Suprapubic skin (tissue), 4 donors: ENCODE results near the gene NPLOC4. TPM values are rescaled to one million over a fixed set of nuclear protein-coding genes. Genes with fewer than 3 reads are reported as not detected.

ENCODE experiments used
- DNase-seq, 2 donors: peaks; one replicate each; pipeline ENCODE4 v3.0.0-alpha.2; 2019; ENCODE audit warnings: low spot score in 2 of 2
- H3K27ac ChIP-seq: fragments of 200-600 bp; sonication (generic); one replicate; pipeline ENCODE4 v1.5.1; 2019
- H3K27me3 ChIP-seq: fragments of 200-600 bp; sonication (generic); one replicate; pipeline ENCODE4 v1.5.1; 2019
- H3K36me3 ChIP-seq: fragments of 200-600 bp; sonication (generic); one replicate; pipeline ENCODE4 v1.5.1; 2019
- H3K4me1 ChIP-seq: fragments of 200-600 bp; sonication (generic); one replicate; pipeline ENCODE4 v1.5.1; 2019
- H3K4me3 ChIP-seq: fragments of 200-600 bp; sonication (generic); one replicate; pipeline ENCODE4 v1.5.1; 2019; ENCODE audit warnings: mild to moderate bottlenecking
- H3K9me3 ChIP-seq: fragments of 200-600 bp; sonication (generic); one replicate; pipeline ENCODE4 v1.5.1; 2019
- EP300 ChIP-seq: sonication (generic); formaldehyde crosslinking; IDR thresholded peaks from one replicate; pipeline ENCODE4 v1.6.1; 2017; ENCODE audit warnings: antibody characterized with exemption
- POLR2A ChIP-seq, 2 donors: fragments of 450-650 bp; IDR thresholded peaks; one replicate each; pipeline ENCODE4 v1.6.1; 2017; ENCODE audit warnings: antibody characterized with exemption in 2 of 2, mild to moderate bottlenecking in 2 of 2, moderate library complexity in 2 of 2
- POLR2AphosphoS5 ChIP-seq, 3 donors: sonication (generic); formaldehyde crosslinking; IDR thresholded peaks; one replicate each; pipeline ENCODE4 v1.6.1; 2017; ENCODE audit warnings: antibody characterized with exemption in 3 of 3
- WGBS: methylation state at CpG from one replicate; pipeline ENCODE4 v1.1.5; 2018; 5-methylcytosine and 5-hydroxymethylcytosine counted together
- total RNA-seq, 4 donors: library from RNA; depleted of rRNA; stranded (reverse); fragments of >200 nt; gene quantifications; one replicate each; pipeline ENCODE4 v1.1.0, GENCODE V29; 2016
- TF ChIP-seq, protein P1 (sequence below), 2 donors: fragments of 200-600 bp in 1 of 2; fragments of 450-650 bp in 1 of 2; sonication (generic) in 1 of 2; IDR thresholded peaks; one replicate each; pipeline ENCODE4 v1.5.1; 2016 to 2019; ENCODE audit warnings: antibody characterized with exemption in 2 of 2, mild to moderate bottlenecking in 1 of 2, moderate library complexity in 1 of 2

The NPLOC4 gene
- total RNA-seq, 4 donors from 2014 or later = 77.1 to 115 (median 91.7) TPM

DNA sequence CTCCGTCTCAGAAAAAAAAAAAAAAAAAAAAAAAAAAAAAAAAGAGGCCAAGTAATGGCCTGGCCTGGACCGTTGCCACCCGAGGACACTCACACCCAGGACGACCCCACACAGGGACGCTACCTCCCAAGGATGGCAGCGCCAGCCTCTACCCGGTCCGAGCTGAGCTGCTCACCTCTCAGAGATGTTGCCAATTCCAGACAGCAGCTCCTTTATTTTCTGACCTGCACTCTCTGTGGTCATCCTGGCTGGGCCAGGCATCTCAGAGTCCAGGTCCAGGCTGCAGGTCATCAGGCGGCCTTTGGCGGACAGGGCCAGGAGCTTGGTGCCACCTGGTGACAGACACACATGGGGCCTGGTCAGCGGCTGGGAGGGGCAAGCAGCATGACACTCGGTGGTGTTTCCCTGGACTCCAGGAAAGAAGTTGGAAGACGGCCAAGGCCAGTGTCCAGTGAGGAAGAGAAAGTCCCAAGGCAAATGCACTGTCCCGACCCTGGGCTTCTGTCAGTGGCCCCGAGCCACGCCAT lies 87.8 kb downstream of the NPLOC4 start:
- WGBS = 86% methylated on average over 16 of the region's 16 CpGs
- Histone ChIP-seq H3K27ac (no peak overlapping the region), H3K9me3 (no peaks in the 10 kb centered on the region), H3K4me3 (no peak overlapping the region), H3K36me3 (peaks cover 58% of the 10 kb centered on the region), H3K4me1 (peaks cover 26% of the 10 kb centered on the region), H3K27me3 (no peaks in the 10 kb centered on the region)
- TF ChIP-seq, protein P1, sequence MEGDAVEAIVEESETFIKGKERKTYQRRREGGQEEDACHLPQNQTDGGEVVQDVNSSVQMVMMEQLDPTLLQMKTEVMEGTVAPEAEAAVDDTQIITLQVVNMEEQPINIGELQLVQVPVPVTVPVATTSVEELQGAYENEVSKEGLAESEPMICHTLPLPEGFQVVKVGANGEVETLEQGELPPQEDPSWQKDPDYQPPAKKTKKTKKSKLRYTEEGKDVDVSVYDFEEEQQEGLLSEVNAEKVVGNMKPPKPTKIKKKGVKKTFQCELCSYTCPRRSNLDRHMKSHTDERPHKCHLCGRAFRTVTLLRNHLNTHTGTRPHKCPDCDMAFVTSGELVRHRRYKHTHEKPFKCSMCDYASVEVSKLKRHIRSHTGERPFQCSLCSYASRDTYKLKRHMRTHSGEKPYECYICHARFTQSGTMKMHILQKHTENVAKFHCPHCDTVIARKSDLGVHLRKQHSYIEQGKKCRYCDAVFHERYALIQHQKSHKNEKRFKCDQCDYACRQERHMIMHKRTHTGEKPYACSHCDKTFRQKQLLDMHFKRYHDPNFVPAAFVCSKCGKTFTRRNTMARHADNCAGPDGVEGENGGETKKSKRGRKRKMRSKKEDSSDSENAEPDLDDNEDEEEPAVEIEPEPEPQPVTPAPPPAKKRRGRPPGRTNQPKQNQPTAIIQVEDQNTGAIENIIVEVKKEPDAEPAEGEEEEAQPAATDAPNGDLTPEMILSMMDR (IDR thresholded peaks at IDR 0.05) = no peak
- TF ChIP-seq POLR2AphosphoS5 (IDR thresholded peaks at IDR 0.05) = no peak
- TF ChIP-seq POLR2A (IDR thresholded peaks at IDR 0.05) = no peak
- TF ChIP-seq EP300 = no peak
- DNase-seq = no peak

DNA sequence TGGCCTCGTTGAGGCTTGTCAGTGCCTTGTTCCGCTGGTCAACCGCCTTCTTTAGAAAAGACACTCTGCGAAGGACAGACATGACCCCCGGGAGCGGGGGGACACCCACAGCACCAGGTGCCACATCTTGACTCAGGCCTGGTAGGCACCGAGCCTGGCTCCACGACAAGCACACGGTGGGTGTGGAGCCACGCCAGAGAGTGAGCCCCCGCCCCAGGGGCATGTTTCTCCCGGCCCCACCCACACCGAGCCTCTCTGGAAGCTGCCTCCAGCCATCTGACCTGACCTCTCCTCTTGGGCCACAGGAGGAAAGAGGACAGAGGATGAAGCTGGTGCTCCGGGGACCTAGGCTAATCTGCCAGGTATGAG lies 89.3 kb downstream of the NPLOC4 start:
- H3K36me3 ChIP-seq = peaks cover 73% of the 10 kb centered on the region
- H3K4me3 ChIP-seq = no peak overlapping the region
- no peak overlapping the region for H3K27ac ChIP-seq
- WGBS = 70% methylated on average over 4 of the region's 14 CpGs
- TF ChIP-seq, protein P1 (IDR thresholded peaks at IDR 0.05) = no peak
- TF ChIP-seq POLR2AphosphoS5 (IDR thresholded peaks at IDR 0.05) = no peak
- no peak for TF ChIP-seq EP300
- no peak for TF ChIP-seq POLR2A (IDR thresholded peaks at IDR 0.05)
- DNase-seq = no peak
- no peaks in the 10 kb centered on the region for H3K9me3 ChIP-seq
- peaks cover 12% of the 10 kb centered on the region for H3K4me1 ChIP-seq
- H3K27me3 ChIP-seq = no peaks in the 10 kb centered on the region

DNA sequence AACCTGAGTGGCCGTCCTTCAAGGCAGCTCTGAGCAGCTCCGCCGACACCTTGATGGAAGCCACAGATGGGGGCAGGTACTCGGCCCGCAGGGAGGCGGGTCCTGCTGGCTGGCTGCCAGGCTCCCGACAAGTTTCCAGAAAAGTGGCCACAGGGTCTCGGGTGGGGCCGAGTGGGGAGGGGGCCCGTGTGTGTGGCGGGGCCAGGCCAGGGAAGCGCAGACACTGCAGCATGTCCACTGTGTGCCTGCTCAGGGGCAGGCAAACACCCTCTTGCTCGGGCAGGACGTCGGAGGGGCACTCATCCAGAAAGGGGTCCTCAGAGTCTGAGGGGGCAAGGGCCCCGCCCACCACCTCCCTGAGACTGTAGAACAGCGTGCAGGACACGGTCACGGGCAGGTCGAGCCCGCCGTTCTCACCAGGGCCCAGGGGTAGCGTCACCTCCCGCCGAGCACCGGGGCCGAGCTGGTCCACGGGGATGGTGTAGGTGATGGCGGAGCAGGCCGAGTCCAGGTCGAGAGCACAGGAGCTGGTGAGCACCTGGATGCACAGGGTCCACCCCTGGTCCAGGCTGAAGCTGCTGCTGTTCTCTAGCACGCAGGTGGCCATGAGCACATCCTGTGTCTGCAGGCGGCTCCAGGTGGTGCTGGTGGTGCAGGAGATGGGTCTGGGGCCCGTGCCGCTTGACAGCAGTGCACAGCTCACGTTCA lies 89.9 kb downstream of the NPLOC4 start:
- Histone ChIP-seq H3K4me1 (peaks cover 12% of the 10 kb centered on the region), H3K4me3 (no peak overlapping the region), H3K27me3 (no peaks in the 10 kb centered on the region), H3K9me3 (no peaks in the 10 kb centered on the region), H3K36me3 (peaks cover 76% of the 10 kb centered on the region), H3K27ac (no peak overlapping the region)
- no peak for DNase-seq
- 84% methylated on average over 21 of the region's 36 CpGs for WGBS
- TF ChIP-seq, protein P1 (IDR thresholded peaks at IDR 0.05) = no peak
- TF ChIP-seq POLR2A (IDR thresholded peaks at IDR 0.05) (no peak), EP300 (no peak), POLR2AphosphoS5 (IDR thresholded peaks at IDR 0.05) (no peak)

DNA sequence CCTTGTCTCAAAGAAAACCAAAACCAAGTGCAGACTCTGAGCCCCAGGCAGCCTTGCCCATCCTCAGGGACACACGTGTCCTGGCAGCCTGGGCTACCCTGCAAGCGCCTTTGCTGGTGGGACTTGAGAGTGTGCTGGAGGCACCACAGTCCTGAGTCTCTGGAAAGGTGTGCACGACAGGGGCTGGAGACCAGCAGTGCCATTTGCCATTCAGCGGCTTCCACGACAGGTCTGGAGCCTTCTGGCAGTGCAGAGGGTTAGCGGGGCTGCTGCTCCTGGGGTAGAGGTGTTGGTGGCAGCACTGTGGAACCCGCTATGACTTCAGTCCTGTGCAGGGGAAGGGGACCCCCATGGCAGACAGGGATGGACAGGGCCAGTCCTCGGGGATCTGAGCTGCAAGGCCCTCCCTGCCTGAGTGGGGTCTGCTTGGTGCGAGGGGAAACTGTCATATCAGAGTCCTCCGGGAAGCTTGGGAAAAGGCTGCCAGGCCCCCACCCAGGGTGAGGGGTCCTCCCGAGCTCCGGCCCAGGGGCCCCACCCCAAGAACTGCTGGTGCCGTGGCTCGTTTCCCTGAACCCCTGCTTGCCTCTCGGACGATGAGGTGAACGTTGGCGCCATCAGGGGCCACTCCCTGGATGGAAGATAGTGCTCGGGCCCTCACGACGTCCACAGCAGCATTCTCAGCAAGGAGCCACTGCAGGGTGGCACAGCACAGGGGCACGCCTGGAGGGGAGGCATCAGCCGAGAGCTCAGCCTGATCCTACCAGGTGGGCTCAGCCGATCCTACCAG lies 91.6 kb downstream of the NPLOC4 start:
- no peak for DNase-seq
- TF ChIP-seq POLR2A (IDR thresholded peaks at IDR 0.05) (no peak), POLR2AphosphoS5 (IDR thresholded peaks at IDR 0.05) (no peak), EP300 (no peak)
- TF ChIP-seq, protein P1 (IDR thresholded peaks at IDR 0.05) = no peak
- 81% methylated on average over 4 of the region's 24 CpGs for WGBS

More for the DNA sequence above, 91.6 kb downstream of the NPLOC4 start:
- Histone ChIP-seq H3K27me3 (no peaks in the 10 kb centered on the region), H3K27ac (no peak overlapping the region), H3K4me3 (no peak overlapping the region), H3K9me3 (no peaks in the 10 kb centered on the region), H3K36me3 (peaks cover 88% of the 10 kb centered on the region), H3K4me1 (no peaks in the 10 kb centered on the region)
